OCI-LY7 (cell line): Measurements from ENCODE around the gene DDX42. TPM values are rescaled to one million over a fixed set of nuclear protein-coding genes. Genes with fewer than 3 reads are reported as not detected.

Experiments used
- Bru-seq: library from RNA; stranded (reverse); fragments of 400-500 nt; gene quantifications from one replicate; lab custom pipeline; 2021; lab: Mats Ljungman, UMichigan
- BruChase-seq, 2 experiments: library from RNA; stranded (reverse); fragments of 400-500 nt; gene quantifications; one replicate each; lab custom pipeline; 2021; lab: Mats Ljungman, UMichigan
- BruUV-seq: library from RNA; stranded (reverse); fragments of 400-500 nt; replicated peaks from 2 replicates; lab custom pipeline; 2021; lab: Mats Ljungman, UMichigan
- CTCF ChIA-PET: fragments of 300-600 bp; sonication (Branson Sonifier 250); formaldehyde crosslinking; loops from one replicate; lab custom pipeline; 2022; ENCODE audit warnings: antibody characterized with exemption; ENCODE audit not compliant: unreplicated experiment; lab: Charles Lee
- POLR2A ChIA-PET: fragments of 300-600 bp; sonication (Branson Sonifier 250); formaldehyde crosslinking; loops from one replicate; lab custom pipeline; 2022; ENCODE audit warnings: antibody characterized with exemption; lab: Charles Lee
- DNase-seq: peaks from one replicate; pipeline ENCODE4 v3.0.0-alpha.2; 2015; ENCODE audit warnings: low spot score
- H2AFZ ChIP-seq: fragments of 200-600 bp; sonication (generic), shearing (Covaris generic); 2 replicates; pipeline ENCODE4 v1.6.1; 2014; ENCODE audit warnings: mild to moderate bottlenecking, antibody characterized with exemption, low read length, moderate library complexity
- H3K27ac ChIP-seq: fragments of 200-600 bp; sonication (generic); 2 replicates; pipeline ENCODE4 v1.5.1; 2014; ENCODE audit warnings: mixed run types, low read depth, mild to moderate bottlenecking, moderate library complexity, low read length, inconsistent platforms; ENCODE audit not compliant: poor library complexity, severe bottlenecking
- H3K36me3 ChIP-seq: fragments of 200-600 bp; sonication (generic); 2 replicates; pipeline ENCODE4 v1.6.1; 2014; ENCODE audit warnings: mild to moderate bottlenecking, antibody characterized with exemption, low read length, moderate library complexity, mixed read lengths; ENCODE audit not compliant: insufficient read depth
- H3K4me1 ChIP-seq: fragments of 200-600 bp; sonication (generic); 2 replicates; pipeline ENCODE4 v1.5.1; 2014; ENCODE audit warnings: mild to moderate bottlenecking, low read length; ENCODE audit not compliant: insufficient read depth, poor library complexity, severe bottlenecking
- H3K4me2 ChIP-seq: fragments of 200-600 bp; sonication (generic); 2 replicates; pipeline ENCODE4 v1.6.1; 2014; ENCODE audit warnings: mild to moderate bottlenecking, low read length
- H3K4me3 ChIP-seq: fragments of 200-600 bp; sonication (generic); 2 replicates; pipeline ENCODE4 v1.5.1; 2014; ENCODE audit warnings: mild to moderate bottlenecking, low read depth, low read length; ENCODE audit not compliant: poor library complexity, severe bottlenecking
- H3K79me2 ChIP-seq: fragments of 200-600 bp; sonication (generic); 2 replicates; pipeline ENCODE4 v1.6.1; 2016; ENCODE audit warnings: low read depth, mild to moderate bottlenecking, low read length, moderate library complexity, mixed read lengths; ENCODE audit not compliant: insufficient read depth
- H3K9me2 ChIP-seq: fragments of 200-600 bp; sonication (generic); 2 replicates; pipeline ENCODE4 v1.6.1; 2016; ENCODE audit warnings: mild to moderate bottlenecking, low read length, mixed read lengths; ENCODE audit not compliant: insufficient read depth
- H3K9me3 ChIP-seq: fragments of 200-600 bp; sonication (generic); 2 replicates; pipeline ENCODE4 v1.6.1; 2014; ENCODE audit warnings: mild to moderate bottlenecking, mixed run types, low read length, mixed read lengths
- H4K20me1 ChIP-seq: fragments of 200-600 bp; sonication (generic); 2 replicates; pipeline ENCODE4 v1.6.1; 2014; ENCODE audit warnings: mild to moderate bottlenecking, antibody characterized with exemption, low read length, moderate library complexity, mixed read lengths; ENCODE audit not compliant: insufficient read depth
- CTCF ChIP-seq: fragments of 200-600 bp; sonication (generic); conservative IDR thresholded peaks from 2 replicates; pipeline ENCODE4 v1.5.1; 2014; ENCODE audit warnings: mild to moderate bottlenecking, antibody characterized with exemption, low read length, moderate library complexity, mixed read lengths
- EZH2phosphoT487 ChIP-seq: fragments of 200-600 bp; sonication (generic); IDR thresholded peaks from 2 replicates; pipeline ENCODE4 v1.6.1; 2018; ENCODE audit warnings: low read depth, borderline replicate concordance, mild to moderate bottlenecking, mixed run types, antibody characterized with exemption, low read length, moderate library complexity, mixed read lengths
- intact Hi-C: fragments of 100-400 bp; cut with micrococcal nuclease; formaldehyde crosslinking; loops from one replicate; pipeline ENCODE4 v1.10.0; 2022; ENCODE audit not compliant: unreplicated experiment
- long read RNA-seq: library from polyadenylated mRNA; stranded (forward); transcript quantifications from one replicate; pipeline ENCODE4 v2.0.0, GENCODE V29; 2022
- total RNA-seq, 2 experiments: library from RNA; depleted of rRNA in 1 of 2; stranded (reverse); fragments of >200 nt in 1 of 2; shearing (Covaris generic) in 1 of 2; gene quantifications; 2 replicates each; pipeline ENCODE4 v1.2.3, GENCODE V29; 2014 to 2022

DDX42 gene, protein sequence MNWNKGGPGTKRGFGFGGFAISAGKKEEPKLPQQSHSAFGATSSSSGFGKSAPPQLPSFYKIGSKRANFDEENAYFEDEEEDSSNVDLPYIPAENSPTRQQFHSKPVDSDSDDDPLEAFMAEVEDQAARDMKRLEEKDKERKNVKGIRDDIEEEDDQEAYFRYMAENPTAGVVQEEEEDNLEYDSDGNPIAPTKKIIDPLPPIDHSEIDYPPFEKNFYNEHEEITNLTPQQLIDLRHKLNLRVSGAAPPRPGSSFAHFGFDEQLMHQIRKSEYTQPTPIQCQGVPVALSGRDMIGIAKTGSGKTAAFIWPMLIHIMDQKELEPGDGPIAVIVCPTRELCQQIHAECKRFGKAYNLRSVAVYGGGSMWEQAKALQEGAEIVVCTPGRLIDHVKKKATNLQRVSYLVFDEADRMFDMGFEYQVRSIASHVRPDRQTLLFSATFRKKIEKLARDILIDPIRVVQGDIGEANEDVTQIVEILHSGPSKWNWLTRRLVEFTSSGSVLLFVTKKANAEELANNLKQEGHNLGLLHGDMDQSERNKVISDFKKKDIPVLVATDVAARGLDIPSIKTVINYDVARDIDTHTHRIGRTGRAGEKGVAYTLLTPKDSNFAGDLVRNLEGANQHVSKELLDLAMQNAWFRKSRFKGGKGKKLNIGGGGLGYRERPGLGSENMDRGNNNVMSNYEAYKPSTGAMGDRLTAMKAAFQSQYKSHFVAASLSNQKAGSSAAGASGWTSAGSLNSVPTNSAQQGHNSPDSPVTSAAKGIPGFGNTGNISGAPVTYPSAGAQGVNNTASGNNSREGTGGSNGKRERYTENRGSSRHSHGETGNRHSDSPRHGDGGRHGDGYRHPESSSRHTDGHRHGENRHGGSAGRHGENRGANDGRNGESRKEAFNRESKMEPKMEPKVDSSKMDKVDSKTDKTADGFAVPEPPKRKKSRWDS
- total RNA-seq (2014; rRNA removed; shearing (Covaris generic)) = 74.1 and 85.1 TPM in 2 replicates
- total RNA-seq (2022) = 145 and 156 TPM in 2 replicates
- Bru-seq, nascent RNA = percentile 90 among the genes with signal in this experiment
- percentile 84 among the genes with signal in this experiment for BruChase-seq, experiment 1, labeled RNA remaining after a 6-hour chase
- percentile 87 among the genes with signal in this experiment for BruChase-seq, experiment 2, labeled RNA remaining after a 2-hour chase
- long read RNA-seq, full-length matches to known transcripts = 34 of 57 reads
- long read RNA-seq, partial matches to known transcripts = 14 of 57 reads
- long read RNA-seq, other reads (novel, unspliced or antisense) = 9 of 57 reads

DNA sequence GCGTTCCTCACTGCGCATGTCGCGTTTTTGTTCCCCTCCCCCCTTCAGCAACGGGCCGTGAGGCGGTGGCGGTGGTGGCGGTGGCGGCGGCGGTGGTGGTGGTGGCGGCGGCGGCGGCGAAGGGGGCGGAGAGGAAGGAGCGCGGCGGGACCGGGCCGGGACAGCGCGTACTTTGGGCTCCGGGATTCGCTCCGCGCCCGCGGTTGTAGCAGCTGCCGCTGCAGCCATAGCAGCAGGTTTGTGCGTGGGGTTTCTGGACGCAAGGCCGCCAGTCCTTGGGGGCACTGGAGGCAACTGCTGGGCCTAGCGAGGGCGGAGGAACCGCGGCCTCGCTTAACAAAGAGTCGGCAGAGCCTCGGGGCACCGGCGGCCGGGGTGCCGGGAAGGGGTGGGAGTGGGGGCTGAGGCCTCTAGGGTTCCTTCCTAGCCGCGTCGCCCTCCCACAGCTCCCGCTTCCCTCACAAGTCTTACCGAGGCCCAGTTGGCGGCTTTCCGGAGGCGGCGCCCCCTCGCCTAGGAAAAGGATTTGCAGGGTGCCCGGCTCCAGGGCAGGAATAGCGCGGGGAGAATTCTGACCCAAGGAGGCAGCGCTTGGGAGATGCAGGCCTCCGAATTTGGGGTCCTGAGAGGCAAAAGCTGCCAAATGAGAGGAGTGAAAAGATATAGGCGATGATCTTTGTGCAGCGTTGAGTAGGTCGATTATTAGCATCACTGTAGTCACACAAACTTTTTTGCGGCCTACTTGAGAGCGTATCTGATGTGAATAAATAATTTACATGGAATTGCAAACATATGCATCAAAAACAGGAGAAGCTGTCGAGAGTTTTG is at the start of gene DDX42:
Gene DDX42 (plus strand): TSS at position 30 of the 828 bp plus-strand sequence. CDS start 12,880 bp downstream, outside the sequence.
- CTCF ChIA-PET = interaction anchor here (0.7 kb wide), 1 partner anchor 140 kb away, joined by 3 read pairs; no protein-coding TSS in a partner anchor
- H3K9me2 ChIP-seq = no peaks in the 10 kb centered on the region
- H3K36me3 ChIP-seq = peaks cover 71% of the 10 kb centered on the region
- peak; percentile 69 for DNase-seq
- POLR2A ChIA-PET = interaction anchor here (0.8 to 2.6 kb wide), 8 partner anchors 7 to 76 kb away, joined by 3 to 11 read pairs (median 4); no protein-coding TSS in a partner anchor
- H3K79me2 ChIP-seq = peaks cover 92% of the 10 kb centered on the region
- peak within 1 kb of the TSS; percentile 65; the same call in 1 of the 2 replicates for H2AFZ ChIP-seq
- H4K20me1 ChIP-seq = peaks cover 35% of the 10 kb centered on the region
- peaks cover 31% of the 10 kb centered on the region for H3K4me1 ChIP-seq
- peak within 1 kb of the TSS; percentile 83 for H3K4me2 ChIP-seq
- peak within 1 kb of the TSS; percentile 90 for H3K4me3 ChIP-seq
- no TSS peak for BruUV-seq
- H3K27ac ChIP-seq = peak within 1 kb of the TSS; percentile 93
- intact Hi-C loops = loop anchor here (10.0 kb wide), 2 partner anchors 150 to 220 kb away; partner anchors contain the start of genes DCAF7 and MAP3K3
- peak; percentile 44; the same call in 1 of the 2 replicates for TF ChIP-seq CTCF
- TF ChIP-seq EZH2phosphoT487 = no peak
- H3K9me3 ChIP-seq = no peaks in the 10 kb centered on the region

DNA sequence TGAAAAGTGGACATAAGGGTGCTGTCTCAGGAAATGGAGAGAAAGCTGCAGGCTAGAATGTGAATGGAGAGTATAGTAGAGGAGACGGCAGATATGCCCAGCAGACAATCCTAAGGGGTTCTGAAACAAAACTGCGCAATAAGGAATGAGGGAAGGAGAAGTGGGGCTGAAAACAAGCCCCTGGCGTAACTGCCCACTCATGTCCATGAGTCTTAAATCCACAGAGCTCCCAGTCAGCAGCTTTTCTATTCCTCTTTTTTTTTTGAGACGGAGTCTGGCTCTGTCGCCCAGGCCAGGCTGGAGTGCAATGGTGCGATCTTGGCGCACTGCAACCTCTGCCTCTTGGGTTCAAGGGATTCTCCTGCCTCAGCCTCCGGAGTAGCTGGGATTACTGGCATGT is 38.3 kb upstream of the DDX42 start:
- Histone ChIP-seq H3K4me2 (no peak overlapping the region), H3K9me2 (no peaks in the 10 kb centered on the region), H3K79me2 (peaks cover 22% of the 10 kb centered on the region), H2AFZ (no peak overlapping the region), H3K4me1 (peaks cover 14% of the 10 kb centered on the region), H3K4me3 (no peak overlapping the region), H3K36me3 (peaks cover 17% of the 10 kb centered on the region; the same call in 1 of the 2 replicates), H4K20me1 (no peaks in the 10 kb centered on the region; the same call in 1 of the 2 replicates), H3K27ac (no peak overlapping the region), H3K9me3 (no peaks in the 10 kb centered on the region)
- no peak for DNase-seq
- CTCF ChIA-PET = no interaction called here
- TF ChIP-seq CTCF = no peak
- TF ChIP-seq EZH2phosphoT487 = no peak
- POLR2A ChIA-PET = interaction anchor here (0.7 to 1.1 kb wide), 2 partner anchors 17 to 38 kb away, joined by 3 to 5 read pairs; partner anchors contain the start of genes CCDC47 and DDX42
- BruUV-seq = no TSS peak
- intact Hi-C loops = no loop called here
